HG03565 (cell line): ENCODE measurements around the gene ZNF574.
"Not testable (repeated sequence)": the region's sequence is repeated elsewhere in the genome, so short reads cannot be mapped to it uniquely, and the experiment has no call there.

ENCODE experiments used
- ATAC-seq: cut with Tn5 transposase; IDR thresholded peaks from one replicate; pipeline ENCODE4 v1.9.1; 2021; ENCODE audit warnings: mild to moderate bottlenecking, moderate library complexity; ENCODE audit not compliant: unreplicated experiment

Gene ZNF574, protein sequence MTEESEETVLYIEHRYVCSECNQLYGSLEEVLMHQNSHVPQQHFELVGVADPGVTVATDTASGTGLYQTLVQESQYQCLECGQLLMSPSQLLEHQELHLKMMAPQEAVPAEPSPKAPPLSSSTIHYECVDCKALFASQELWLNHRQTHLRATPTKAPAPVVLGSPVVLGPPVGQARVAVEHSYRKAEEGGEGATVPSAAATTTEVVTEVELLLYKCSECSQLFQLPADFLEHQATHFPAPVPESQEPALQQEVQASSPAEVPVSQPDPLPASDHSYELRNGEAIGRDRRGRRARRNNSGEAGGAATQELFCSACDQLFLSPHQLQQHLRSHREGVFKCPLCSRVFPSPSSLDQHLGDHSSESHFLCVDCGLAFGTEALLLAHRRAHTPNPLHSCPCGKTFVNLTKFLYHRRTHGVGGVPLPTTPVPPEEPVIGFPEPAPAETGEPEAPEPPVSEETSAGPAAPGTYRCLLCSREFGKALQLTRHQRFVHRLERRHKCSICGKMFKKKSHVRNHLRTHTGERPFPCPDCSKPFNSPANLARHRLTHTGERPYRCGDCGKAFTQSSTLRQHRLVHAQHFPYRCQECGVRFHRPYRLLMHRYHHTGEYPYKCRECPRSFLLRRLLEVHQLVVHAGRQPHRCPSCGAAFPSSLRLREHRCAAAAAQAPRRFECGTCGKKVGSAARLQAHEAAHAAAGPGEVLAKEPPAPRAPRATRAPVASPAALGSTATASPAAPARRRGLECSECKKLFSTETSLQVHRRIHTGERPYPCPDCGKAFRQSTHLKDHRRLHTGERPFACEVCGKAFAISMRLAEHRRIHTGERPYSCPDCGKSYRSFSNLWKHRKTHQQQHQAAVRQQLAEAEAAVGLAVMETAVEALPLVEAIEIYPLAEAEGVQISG

DNA sequence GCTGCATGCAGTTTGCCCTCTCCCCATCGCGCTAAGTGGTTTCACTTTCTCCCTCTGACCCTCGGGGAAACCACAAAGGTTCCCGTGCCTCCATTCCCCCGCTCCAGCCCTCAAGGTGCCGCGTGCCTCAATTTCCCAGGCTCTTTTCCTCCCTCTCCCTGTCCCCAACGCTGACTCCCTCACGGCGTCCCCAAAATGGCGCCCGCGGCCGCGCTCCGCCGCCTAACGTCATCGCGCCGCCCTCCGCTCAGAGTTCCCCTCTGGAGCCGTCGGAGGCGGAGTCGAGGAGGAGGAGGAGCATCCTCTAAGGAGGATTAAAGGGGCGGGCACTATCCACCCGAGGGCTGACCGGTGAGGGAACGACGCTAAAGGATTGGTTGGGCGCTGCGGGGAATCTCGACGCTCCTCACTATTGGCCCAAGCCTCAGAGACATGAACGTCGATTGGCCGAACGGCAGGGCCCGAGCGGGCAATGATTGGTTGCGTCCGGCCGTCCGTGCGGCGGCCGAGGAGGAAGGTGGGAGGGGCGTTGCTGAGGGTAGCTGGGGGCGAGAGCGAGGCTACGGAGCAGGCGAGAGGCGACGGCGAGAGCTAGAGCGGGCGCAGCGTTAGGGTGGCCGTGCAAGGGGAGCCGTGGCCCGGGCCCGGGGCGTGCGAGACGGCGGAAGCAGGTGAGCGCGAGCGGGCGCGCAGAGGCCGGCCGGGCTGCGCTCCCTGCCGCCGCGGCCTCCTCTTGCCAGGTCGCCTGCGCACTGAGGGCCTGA lies at the start of gene ZNF574:
ZNF574 (plus strand) TSS at position 551 of the 764 bp plus-strand sequence. CDS start 2,441 bp downstream, outside the sequence.
- ATAC-seq = peak; percentile 86

DNA sequence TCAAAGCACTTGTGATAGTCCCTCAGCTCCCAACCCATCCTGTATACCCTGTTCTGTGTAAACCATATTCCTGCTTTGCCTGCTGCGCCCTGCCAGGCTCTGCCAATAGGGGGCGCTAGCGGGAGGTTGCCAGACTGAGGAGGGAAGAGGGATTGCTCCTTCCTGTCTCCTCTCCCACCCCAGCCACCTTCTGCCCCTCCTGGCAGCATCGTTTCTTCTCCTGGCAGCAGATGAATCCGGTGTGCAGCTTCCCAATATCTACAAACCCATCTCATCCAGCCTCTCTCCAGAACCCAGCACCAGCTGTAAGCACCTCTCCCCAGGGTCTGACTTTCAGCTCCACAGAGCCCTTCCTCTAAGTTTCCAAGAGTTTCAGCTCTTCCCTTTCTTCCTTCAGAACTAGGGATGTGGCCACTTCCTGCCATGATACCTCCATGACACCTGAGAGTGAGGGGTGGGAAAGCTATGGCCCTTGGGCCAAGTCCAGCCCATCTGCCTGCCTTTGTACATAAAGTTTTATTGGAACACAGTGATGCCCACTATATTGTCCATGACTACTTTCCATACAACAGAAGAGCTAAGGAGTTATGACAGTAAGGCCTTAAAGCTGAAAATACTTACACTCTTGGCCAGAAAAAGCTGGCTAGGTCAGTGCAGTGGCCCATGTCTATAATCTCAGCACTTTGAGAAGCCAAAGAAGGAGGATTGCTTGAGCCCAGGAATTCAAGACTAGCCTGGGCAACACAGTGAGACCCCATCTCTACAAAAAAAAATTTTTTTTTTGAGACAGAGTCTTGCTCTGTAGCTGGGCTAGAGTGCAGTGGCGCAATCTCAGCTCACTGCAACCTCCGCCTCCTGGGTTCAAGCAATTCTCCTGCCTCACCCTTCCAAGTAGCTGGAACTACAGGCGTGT lies 47.4 kb upstream of the ZNF574 start:
- no peak for ATAC-seq

DNA sequence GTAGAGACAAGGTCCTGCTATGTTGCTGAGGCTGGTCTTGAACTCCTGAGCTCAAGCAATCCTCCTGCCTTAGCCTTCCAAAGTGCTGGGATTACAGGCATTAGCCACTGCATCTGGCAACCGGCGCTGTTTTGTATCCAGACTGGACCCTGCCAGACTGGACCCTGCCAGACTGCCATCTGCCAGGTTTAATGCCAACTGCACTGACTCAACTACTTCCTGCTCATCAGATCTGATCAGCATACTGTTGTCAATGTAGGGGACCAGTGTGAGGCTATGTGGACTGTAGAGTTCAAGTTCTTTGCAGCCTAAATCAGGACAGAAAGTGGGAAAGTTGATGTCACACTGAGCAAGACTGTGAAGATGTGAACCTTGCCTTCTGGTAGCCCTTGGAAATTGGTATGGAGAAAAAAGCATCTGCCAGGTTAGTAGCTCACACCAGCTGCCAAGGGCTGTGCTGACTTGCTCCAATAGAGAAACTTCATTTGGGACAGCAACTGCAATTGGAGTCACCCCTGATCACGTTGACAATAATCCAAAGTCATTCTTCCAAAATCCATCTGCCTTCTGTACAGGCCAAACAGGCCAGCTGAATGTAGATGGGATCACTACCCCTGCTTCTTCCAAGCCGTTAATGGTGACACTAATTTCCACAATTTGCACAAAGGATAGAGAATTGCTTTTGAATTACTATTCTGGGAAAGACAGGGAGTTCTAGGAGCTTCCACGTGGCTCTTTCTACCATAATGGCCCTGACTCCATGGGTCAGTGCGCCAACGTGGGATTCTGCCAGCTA lies 45.1 kb upstream of the ZNF574 start:
- ATAC-seq = no peak

DNA sequence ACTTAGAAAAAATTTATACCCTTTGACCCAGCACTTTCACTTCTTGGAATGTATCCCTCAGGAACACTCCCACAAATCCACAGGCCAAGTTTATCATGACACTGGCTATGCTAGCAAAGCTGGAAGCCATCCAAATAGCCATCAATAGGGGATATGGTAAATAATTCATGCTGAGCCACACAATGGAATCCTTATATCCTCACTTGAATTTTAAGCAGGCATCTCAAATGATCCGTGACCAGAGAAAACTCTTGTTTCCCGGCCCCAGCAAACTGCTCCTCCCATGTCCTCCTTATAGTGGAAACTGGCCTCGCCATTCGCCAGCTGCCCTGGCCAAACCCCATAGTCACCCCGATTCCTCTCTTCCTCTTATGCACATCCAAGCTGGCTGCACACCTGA lies 43.5 kb upstream of the ZNF574 start:
- no peak for ATAC-seq

DNA sequence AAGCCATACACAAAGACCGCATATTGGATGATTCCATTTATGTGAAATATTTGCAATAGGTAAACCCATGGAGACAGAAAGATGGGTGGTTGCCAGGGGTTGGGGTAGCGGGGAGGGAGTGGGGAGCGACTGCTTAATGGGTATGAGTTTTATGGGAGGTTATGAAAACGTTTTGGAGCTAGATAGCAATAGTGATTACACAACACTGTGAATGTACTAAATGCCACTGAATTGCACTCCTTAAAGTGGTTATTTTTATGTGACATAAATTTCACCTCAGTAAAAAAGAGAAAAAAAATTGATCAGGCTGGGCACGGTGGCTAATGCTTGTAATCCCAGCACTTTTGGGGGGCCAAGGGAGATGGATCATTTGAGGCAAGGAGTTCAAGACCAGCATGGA lies 42.6 kb upstream of the ZNF574 start:
- ATAC-seq = no peak

DNA sequence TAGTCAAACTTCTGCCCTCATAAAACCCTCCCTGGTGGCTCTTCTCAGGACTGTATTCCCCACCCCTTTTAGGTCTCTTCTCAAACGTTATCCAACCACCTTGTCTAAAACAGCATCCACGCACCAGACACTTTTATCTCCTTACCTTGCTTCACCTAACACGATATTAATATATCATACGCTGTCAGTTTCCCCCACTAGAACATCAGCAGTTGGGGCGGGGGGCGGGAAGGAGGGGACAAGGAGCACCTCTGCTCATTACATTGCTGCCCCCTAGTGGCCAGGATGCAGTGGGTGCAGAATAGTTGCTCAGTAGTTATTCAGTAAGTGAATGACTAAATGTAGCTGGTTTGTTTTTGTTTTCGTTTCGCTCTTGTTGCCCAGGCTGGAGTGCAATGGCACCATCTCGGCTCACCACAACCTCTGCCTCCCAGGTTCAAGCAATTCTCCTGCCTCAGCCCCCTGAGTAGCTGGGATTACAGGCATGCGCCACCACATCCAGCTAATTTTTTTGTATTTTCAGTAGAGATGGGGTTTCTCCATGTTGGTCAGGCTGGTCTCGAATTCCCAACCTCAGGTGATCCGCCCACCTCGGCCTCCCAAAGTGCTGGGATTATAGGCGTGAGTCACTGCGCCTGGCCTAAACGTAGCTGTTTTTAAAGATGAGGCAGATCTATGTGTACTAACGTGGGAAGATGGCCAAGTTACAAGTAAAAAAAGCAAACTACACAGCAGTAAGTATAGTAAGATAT lies 41.1 kb upstream of the ZNF574 start:
- not testable (repeated sequence) for ATAC-seq

DNA sequence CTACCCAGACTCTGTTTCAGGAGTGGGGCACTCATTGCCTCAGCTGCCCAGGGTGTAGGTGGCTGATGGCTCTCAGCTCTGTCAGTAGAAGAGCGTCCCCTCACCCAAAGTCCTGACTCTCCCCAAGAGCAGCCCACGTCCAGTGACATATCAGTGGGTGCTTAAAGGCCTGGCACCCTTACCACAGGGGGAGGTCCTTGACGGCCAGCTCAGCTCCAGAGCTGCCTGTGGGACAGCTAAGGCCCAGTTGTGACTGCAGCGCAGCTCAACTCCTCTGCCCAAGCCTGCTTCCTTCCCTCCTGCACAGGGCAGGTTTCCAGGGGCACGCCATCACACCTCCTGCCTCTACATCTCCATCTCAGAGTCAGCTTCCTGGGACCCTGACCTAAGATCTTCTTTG lies 38.3 kb upstream of the ZNF574 start:
- no peak for ATAC-seq

DNA sequence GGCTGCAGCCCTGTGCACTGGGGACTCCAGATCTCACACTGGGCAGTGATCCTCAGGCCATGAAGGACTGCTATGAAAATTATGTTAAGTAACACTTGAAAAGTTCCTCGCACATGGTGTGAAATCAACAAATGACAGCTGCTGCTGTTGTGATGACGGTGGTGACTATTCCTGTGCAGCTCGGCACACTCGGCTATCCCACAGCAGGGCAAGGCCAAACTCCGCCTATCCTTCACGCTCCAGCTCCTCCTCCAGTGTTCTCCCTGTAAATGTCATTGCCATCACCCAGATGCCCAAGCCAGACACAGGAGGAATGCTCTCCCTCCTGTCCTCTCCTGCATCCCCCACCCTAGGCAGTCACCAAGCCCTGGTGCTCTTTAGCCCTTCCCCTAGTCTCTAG lies 37.3 kb upstream of the ZNF574 start:
- no peak for ATAC-seq

DNA sequence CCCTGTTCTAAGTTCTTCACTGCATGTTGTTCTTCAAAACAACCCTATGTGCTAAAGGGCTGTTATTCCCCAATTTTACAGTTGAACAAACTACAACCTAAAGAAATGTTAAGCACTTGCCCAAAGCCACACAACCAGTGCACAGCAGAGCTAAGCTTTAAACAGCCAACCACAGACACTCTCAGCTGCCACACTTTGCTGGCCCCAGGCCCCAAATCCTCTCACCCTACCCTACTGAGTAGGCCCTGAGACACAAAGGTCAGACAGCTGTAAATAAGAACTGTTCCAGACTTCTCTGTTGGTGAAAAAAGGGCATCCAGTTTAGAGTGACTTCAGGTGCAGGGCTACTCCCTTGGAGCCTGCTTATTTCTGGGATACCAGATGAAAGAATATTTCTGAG lies 35.9 kb upstream of the ZNF574 start:
- ATAC-seq = no peak

DNA sequence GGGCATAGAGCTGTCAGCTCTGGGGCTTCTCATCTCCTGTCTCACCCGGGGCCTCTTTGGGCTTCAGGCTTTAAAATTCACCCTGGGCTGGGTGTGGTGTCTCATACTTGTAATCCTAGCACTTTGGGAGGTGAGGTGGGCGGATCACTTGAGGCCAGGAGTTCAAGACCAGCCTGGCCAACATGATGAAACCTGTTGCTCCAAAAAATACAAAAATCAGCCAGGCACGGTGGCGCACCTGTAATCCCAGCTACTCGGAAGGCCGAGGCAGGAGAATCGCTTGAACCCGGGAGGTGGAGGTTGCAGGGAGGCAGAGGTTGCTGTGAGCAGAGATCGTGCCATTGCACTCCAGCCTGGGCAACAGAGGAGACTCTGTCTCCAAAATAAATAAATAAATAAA lies 35.5 kb upstream of the ZNF574 start:
- ATAC-seq = not testable (repeated sequence)

DNA sequence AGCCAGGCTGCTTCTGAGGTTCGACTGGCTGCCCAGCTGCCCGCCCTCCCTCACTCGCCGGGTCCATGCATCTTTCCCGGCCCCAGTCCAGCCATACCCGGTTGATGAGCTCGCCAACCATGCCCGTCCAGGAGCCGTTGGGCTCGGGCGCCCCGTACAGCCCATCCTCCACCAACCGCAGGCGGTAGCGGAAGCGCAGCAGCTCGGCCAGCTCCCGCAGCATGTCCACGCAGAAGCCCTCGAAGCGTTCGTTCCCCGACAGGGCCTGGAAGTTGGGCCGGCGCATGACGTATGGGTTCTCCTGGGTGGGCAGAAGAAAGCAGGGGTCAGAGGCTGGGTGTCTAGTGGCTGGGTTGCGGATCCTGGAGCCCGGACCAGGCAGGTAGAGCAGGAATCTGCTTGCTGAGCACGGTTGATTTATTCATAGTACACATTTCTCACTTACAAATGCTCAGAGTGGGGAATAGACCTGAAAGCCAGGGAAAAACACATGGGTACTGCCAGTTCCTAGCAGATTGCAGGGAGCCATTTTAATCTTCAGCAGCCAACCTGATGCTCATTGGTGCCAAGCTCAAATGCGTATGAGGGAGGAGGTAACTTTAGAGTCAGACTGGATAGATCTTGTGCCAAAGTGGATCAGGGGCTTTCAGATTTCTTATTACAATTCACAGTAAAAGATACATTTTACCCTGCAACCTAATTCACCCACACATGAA lies 33.4 kb upstream of the ZNF574 start:
- ATAC-seq = no peak

DNA sequence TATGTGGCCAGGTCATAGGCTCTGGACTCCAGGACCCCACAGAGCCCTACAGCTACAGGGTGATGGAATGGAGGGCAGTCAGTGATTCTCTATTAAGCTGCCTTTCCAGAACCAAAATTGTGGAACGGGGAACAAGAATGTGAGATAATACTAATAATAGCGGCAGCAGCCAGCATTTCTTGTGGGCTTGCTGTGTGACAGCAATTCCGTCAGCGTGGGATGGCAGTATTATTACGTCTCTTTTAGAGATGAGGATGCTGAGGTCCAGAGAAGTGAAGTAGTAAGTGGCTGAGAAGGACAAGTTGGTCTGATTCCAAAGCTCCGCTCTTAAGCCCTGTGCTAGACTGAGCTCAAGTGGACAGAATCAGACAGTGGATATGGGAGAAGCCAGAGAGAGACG lies 30.4 kb upstream of the ZNF574 start:
- no peak for ATAC-seq

DNA sequence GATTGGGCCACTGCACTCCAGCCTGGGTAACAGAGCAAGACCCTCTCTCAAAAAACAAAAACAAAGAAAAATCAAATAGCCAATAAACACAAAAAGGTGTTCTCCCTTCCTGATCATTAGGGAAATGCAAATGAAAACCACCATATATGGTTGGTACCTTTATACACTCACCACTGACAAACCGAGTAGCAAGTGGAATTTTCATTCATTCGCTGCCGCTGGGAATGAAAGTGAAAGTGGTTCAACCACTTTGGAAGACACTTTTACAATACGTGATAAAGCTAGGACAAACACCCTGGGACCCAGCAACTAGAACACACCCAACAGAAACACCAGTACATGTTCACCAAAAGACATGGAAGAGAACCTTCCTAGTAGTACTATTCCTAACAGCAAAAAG lies 27.0 kb upstream of the ZNF574 start:
- no peak for ATAC-seq

DNA sequence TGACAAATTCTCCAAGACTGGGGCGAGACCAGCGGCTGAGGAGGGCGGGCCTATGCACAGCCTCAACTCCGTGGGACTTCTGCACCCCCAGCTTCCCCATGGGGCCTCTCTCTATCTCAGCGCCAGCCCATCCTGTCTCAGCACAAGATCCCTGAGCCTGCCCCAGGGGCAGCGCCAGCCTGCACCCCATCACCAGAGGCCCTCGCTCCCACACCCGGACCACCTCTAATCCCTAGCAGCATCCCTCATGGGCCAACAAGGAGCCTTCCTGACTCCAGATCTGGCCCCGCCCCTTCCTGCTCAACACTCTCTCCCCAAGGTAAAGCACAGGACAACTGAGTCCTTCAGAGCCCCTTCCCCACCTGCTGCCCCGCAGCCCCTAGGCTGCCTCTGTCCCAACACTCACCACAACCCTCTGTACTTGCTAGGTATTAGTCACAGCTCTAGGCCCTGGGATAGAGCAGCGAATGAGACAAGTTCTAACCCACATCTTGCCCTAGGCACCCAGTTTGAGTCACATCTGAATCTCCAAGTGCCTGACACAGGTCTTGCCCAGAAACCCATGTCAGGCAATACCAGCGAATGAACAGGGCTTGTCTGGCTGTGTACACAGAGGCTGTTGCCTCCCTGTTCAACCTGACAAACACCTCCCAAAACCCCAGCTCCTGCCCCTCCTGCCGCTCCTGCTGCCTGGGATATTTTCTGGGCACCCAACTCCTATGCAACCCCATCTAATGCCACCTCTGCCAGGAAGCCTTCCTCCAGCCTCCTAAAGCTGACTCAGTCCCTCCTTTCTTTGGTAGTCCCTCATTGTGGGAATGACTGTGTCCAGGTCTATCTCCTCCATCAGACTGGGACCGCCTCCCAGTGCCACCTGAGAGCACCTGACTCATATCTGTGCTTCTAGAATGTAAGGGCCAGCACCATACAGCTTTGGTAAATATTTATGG lies 24.5 kb upstream of the ZNF574 start:
- no peak for ATAC-seq

DNA sequence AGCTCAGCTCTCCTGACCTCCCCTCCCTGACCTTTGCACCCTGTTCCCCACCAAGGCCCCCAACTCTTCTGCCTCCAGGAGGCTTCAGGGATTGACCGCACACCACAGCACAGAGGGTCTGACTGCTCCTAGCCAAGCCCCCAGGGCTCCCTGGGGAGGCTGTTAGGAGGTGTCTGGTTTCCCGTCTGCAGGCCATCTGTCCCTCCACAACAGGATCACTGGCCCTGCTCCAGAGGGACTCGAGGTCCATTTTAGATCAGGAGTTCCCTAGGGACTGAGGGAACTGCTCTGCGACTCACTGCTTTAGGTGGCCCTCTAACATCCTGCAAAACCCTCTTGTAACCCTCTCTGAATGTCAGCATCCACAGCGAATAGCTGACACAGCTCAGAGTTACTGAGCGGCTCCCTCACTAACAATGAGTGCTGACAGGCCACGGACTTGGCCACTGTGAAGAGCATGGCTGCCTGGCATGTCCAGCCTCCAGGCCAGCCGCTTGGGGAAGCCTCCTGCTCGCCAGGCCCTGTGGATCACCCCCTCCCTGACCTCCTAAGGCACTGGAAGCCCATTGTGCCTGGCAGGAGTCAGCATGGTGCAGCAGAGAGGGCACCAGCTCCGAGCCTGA lies 23.6 kb upstream of the ZNF574 start:
- ATAC-seq = no peak
